CD14-positive monocyte (primary cell): ENCODE results near the gene SYTL3. TPM values are rescaled to one million over a fixed set of nuclear protein-coding genes. Genes with fewer than 3 reads are reported as not detected.
A peak's percentile ranks its signal among the peaks of the same experiment; 100 is the strongest.

Experiments used
- DNase-seq, 3 donors: peaks; one replicate each; pipeline ENCODE4 v3.0.0-alpha.2; 2011 to 2022
- H2AFZ ChIP-seq: 2 replicates; pipeline ENCODE4 v1.6.0; 2012; ENCODE audit warnings: mild to moderate bottlenecking, low read depth, low read length, inconsistent platforms; ENCODE audit not compliant: insufficient read depth, poor library complexity, severe bottlenecking
- H3K27ac ChIP-seq, 2 donors: 1 replicate in 1 of 2; 2 replicates in 1 of 2; pipeline ENCODE4 v1.5.1; 2012 to 2013; ENCODE audit warnings: low read length in 2 of 2, control low read depth in 1 of 2, inconsistent platforms in 1 of 2, low read depth in 1 of 2, mild to moderate bottlenecking in 1 of 2
- H3K27me3 ChIP-seq, 2 donors: one replicate each; pipeline versions ENCODE4 v1.6.0 to v1.6.1; 2011 to 2013; ENCODE audit warnings: low read length in 2 of 2; ENCODE audit not compliant: control insufficient read depth in 2 of 2, insufficient read depth in 2 of 2
- H3K36me3 ChIP-seq, 2 donors: replicated peaks in 1 of 2; 1 replicate in 1 of 2; 2 replicates in 1 of 2; pipeline versions ENCODE4 v1.5.1 to v1.6.1; 2012 to 2013; ENCODE audit warnings: low read length in 2 of 2, control low read depth in 1 of 2, inconsistent platforms in 1 of 2, mild to moderate bottlenecking in 1 of 2; ENCODE audit not compliant: insufficient read depth in 2 of 2, control insufficient read depth in 1 of 2
- H3K4me1 ChIP-seq, 2 donors: 1 replicate in 1 of 2; 2 replicates in 1 of 2; pipeline versions ENCODE4 v1.5.1 to v1.6.1; 2012 to 2013; ENCODE audit warnings: low read length in 2 of 2, control low read depth in 1 of 2, inconsistent platforms in 1 of 2, mild to moderate bottlenecking in 1 of 2, moderate library complexity in 1 of 2; ENCODE audit not compliant: insufficient read depth in 2 of 2, control insufficient read depth in 1 of 2
- H3K4me2 ChIP-seq: replicated peaks from 2 replicates; pipeline ENCODE3; 2012; ENCODE audit warnings: low read length, moderate library complexity, mild to moderate bottlenecking; ENCODE audit not compliant: poor library complexity, severe bottlenecking; ENCODE audit errors: extremely low read depth
- H3K4me3 ChIP-seq, 3 experiments: fragments of 200-600 bp in 1 of 3; sonication (generic) in 1 of 3; replicated peaks in 1 of 3; 1 replicate in 2 of 3; 2 replicates in 1 of 3; pipeline ENCODE4 v1.5.1; 2011 to 2013; ENCODE audit warnings: low read length in 3 of 3, mild to moderate bottlenecking in 3 of 3, control low read depth in 2 of 3, low read depth in 2 of 3, inconsistent platforms in 1 of 3, moderate library complexity in 1 of 3
- H3K79me2 ChIP-seq: 2 replicates; pipeline ENCODE4 v1.6.0; 2012; ENCODE audit warnings: mild to moderate bottlenecking, control low read depth, inconsistent platforms, low read length, moderate library complexity; ENCODE audit not compliant: insufficient read depth
- H3K9ac ChIP-seq: 2 replicates; pipeline ENCODE4 v1.6.0; 2017; ENCODE audit warnings: low read length, mild to moderate bottlenecking; ENCODE audit not compliant: insufficient read depth, poor library complexity, severe bottlenecking
- H3K9me3 ChIP-seq, 2 donors: replicated peaks in 1 of 2; 1 replicate in 1 of 2; 2 replicates in 1 of 2; pipeline versions ENCODE4 v1.5.1 to v1.6.1; 2012 to 2013; ENCODE audit warnings: low read length in 2 of 2, control low read depth in 1 of 2; ENCODE audit not compliant: control insufficient read depth in 1 of 2, insufficient read depth in 1 of 2
- H4K20me1 ChIP-seq: 2 replicates; pipeline ENCODE4 v1.6.0; 2012; ENCODE audit warnings: mild to moderate bottlenecking, low read length, control low read depth, moderate library complexity; ENCODE audit not compliant: insufficient read depth
- H3K27ac Mint-ChIP-seq, 7 donors: one replicate each; pipeline ENCODE4 v1.8.0; 2020; ENCODE audit warnings: mild to moderate bottlenecking in 7 of 7, mixed read lengths in 7 of 7, moderate library complexity in 6 of 7, inconsistent platforms in 2 of 7
- H3K27me3 Mint-ChIP-seq, 3 donors: one replicate each; pipeline ENCODE4 v1.8.0; 2021 to 2022; ENCODE audit warnings: low read depth in 3 of 3, mild to moderate bottlenecking in 3 of 3, mixed read lengths in 3 of 3, moderate library complexity in 3 of 3, inconsistent platforms in 1 of 3
- H3K36me3 Mint-ChIP-seq, 2 donors: one replicate each; pipeline ENCODE4 v1.8.0; 2020; ENCODE audit warnings: mixed read lengths in 2 of 2, inconsistent platforms in 1 of 2, mild to moderate bottlenecking in 1 of 2
- H3K4me1 Mint-ChIP-seq: one replicate; pipeline ENCODE4 v1.8.0; 2020; ENCODE audit warnings: mild to moderate bottlenecking, mixed read lengths
- H3K4me3 Mint-ChIP-seq, 2 donors: one replicate each; pipeline ENCODE4 v1.8.0; 2020; ENCODE audit warnings: mild to moderate bottlenecking in 2 of 2, mixed read lengths in 2 of 2, moderate library complexity in 1 of 2
- H3K9me3 Mint-ChIP-seq, 7 donors: one replicate each; pipeline ENCODE4 v1.8.0; 2020 to 2022; ENCODE audit warnings: mixed read lengths in 7 of 7, mild to moderate bottlenecking in 6 of 7, moderate library complexity in 6 of 7, inconsistent platforms in 2 of 7
- WGBS: methylation state at CpG from one replicate; pipeline ENCODE4 v1.1.5; 2013; ENCODE audit warnings: missing lambda C conversion rate; ENCODE audit not compliant: insufficient coverage; 5-methylcytosine and 5-hydroxymethylcytosine counted together
- intact Hi-C, 2 donors: fragments of 100-400 bp; cut with micrococcal nuclease; formaldehyde crosslinking; loops; one replicate each; pipeline versions ENCODE4 v1.15.0 to v1.15.1; 2023
- polyA plus RNA-seq, 3 donors: library from polyadenylated mRNA; depleted of rRNA in 1 of 3; unstranded in 2 of 3; stranded (reverse) in 1 of 3; fragments of 300-500 nt in 2 of 3; fragments of >200 nt in 1 of 3; fragmentation: Illumina TruSeq in 2 of 3; gene quantifications; 1 replicate in 2 of 3; 2 replicates in 1 of 3; pipeline ENCODE4 v1.2.3, GENCODE V29; 2012 to 2021
- TF ChIP-seq, protein P1 (sequence below): fragments of 200-600 bp; IDR thresholded peaks from one replicate; pipeline ENCODE4 v1.8.0; 2022; ENCODE audit warnings: antibody characterized with exemption, mild to moderate bottlenecking

SYTL3 gene
- polyA plus RNA-seq, 3 donors, result 14.6 to 18.7 (median 14.8) TPM

DNA sequence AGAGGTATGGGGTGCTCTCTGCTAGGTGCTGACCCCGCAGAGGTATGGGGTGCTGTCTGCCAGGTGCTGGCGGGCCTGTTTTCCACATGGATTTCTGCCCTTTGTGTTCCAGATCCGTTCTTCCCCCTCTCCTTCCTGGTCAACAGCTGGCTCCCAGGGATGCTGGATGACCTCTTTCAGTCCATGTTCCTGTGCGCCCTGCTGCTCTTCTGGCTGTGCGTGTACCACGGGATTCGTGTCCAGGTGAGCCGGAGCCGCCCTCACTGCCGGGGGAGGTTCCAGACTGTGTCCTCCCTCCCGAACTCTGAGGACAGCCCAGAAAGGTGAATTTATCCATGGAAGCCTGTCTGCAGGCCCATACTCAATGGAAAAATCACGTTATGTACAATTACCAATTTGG is 41.6 kb upstream of the SYTL3 start:
- H3K9me3 ChIP-seq, result no peaks in the 10 kb centered on the region
- H3K9ac ChIP-seq, result no peak overlapping the region
- H3K79me2 ChIP-seq, result no peaks in the 10 kb centered on the region
- no peak overlapping the region for H3K4me3 Mint-ChIP-seq
- H2AFZ ChIP-seq, result no peak overlapping the region
- no peak for DNase-seq
- peaks cover 0 to 1% (median 0%) of the 10 kb centered on the region in 3 donors for H3K27me3 Mint-ChIP-seq
- intact Hi-C loops, result loop anchor here in 1 of 2 donors (10.0 kb wide), 1 partner anchor 393 kb away; no protein-coding TSS in a partner anchor
- no peaks in the 10 kb centered on the region for H3K4me1 ChIP-seq
- no peak overlapping the region for H3K4me2 ChIP-seq
- TF ChIP-seq, protein P1, sequence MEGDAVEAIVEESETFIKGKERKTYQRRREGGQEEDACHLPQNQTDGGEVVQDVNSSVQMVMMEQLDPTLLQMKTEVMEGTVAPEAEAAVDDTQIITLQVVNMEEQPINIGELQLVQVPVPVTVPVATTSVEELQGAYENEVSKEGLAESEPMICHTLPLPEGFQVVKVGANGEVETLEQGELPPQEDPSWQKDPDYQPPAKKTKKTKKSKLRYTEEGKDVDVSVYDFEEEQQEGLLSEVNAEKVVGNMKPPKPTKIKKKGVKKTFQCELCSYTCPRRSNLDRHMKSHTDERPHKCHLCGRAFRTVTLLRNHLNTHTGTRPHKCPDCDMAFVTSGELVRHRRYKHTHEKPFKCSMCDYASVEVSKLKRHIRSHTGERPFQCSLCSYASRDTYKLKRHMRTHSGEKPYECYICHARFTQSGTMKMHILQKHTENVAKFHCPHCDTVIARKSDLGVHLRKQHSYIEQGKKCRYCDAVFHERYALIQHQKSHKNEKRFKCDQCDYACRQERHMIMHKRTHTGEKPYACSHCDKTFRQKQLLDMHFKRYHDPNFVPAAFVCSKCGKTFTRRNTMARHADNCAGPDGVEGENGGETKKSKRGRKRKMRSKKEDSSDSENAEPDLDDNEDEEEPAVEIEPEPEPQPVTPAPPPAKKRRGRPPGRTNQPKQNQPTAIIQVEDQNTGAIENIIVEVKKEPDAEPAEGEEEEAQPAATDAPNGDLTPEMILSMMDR, result no peak
- H4K20me1 ChIP-seq, result peaks cover 8% of the 10 kb centered on the region
- peak overlapping the region in 1 of 7 donors; percentile 21 for H3K27ac Mint-ChIP-seq
- H3K4me1 Mint-ChIP-seq, result no peaks in the 10 kb centered on the region
- H3K36me3 ChIP-seq, result peaks cover 68 to 93% of the 10 kb centered on the region in 2 donors
- WGBS, result 99% methylated on average over 10 of the region's 12 CpGs
- peaks cover 0 to 2% (median 0%) of the 10 kb centered on the region in 7 donors for H3K9me3 Mint-ChIP-seq
- no peaks in the 10 kb centered on the region for H3K27me3 ChIP-seq
- peak overlapping the region in 1 of 2 donors; percentile 36 for H3K27ac ChIP-seq
- peaks cover 70 to 93% of the 10 kb centered on the region in 2 donors for H3K36me3 Mint-ChIP-seq
- H3K4me3 ChIP-seq, result no peak overlapping the region

DNA sequence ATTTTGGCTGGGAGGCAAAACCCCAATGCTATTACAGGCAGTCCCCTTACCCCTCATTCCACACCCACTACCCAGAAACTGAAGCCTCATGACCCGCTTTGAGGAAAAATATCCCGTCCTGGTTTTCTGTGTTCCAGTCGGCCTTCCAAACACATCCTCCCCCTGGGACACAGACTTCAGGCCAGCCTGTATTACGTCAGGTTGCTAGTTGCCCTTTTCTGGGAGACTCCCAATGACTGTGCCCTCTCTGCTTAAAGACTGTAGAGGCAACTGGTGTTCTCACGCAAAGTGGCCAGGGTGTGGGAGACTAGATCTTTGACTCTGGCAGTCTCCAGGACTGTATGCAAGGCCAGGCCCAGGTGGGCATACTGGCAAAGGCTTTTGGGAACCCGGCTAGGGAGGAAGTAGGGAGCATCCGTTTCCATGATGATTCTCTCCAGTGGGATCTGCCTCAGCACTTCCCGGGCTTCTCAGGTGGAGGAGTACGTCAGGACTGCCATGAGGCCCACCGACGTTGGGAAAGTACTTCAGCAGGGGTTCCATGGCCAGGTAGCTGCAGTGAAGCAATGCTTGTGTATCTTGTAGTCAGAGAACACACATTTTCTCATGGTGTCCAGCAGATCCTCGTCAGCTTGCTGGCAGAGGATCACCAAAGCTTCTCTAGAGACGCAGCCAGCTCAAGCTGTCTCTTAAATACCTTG is 40.2 kb upstream of the SYTL3 start:
- DNase-seq, result no peak
- Histone ChIP-seq H2AFZ (no peak overlapping the region), H3K9ac (no peak overlapping the region), H3K79me2 (no peaks in the 10 kb centered on the region), H3K4me1 (no peaks in the 10 kb centered on the region), H4K20me1 (no peaks in the 10 kb centered on the region), H3K36me3 (peaks cover 64 to 90% of the 10 kb centered on the region in 2 donors), H3K4me2 (no peak overlapping the region), H3K4me3 (no peak overlapping the region), H3K9me3 (no peaks in the 10 kb centered on the region), H3K27ac (no peak overlapping the region), H3K27me3 (no peaks in the 10 kb centered on the region)
- H3K4me3 Mint-ChIP-seq, result no peak overlapping the region
- H3K27ac Mint-ChIP-seq, result peak overlapping the region in 3 of 7 donors; percentile 15 to 63 (median 27)
- H3K4me1 Mint-ChIP-seq, result no peaks in the 10 kb centered on the region
- H3K36me3 Mint-ChIP-seq, result peaks cover 65 to 86% of the 10 kb centered on the region in 2 donors
- WGBS, result over 99% methylated on average over 13 of the region's 13 CpGs
- TF ChIP-seq, protein P1, result no peak
- intact Hi-C loops, result loop anchor here in 1 of 2 donors (10.0 kb wide), 1 partner anchor 395 kb away; no protein-coding TSS in a partner anchor
- peaks cover 0 to 2% (median 2%) of the 10 kb centered on the region in 7 donors for H3K9me3 Mint-ChIP-seq
- H3K27me3 Mint-ChIP-seq, result no peaks in the 10 kb centered on the region
